Osteocyte (in vitro differentiated cells): ENCODE measurements around the gene POU2AF3. TPM values are rescaled to one million over a fixed set of nuclear protein-coding genes. Genes with fewer than 3 reads are reported as not detected.
"Not testable (repeated sequence)": the region's sequence is repeated elsewhere in the genome, so short reads cannot be mapped to it uniquely, and the experiment has no call there.

ENCODE experiments used
- DNase-seq: peaks from one replicate; pipeline ENCODE4 v3.0.0; 2021; ENCODE audit warnings: mixed read lengths; ENCODE audit not compliant: unreplicated experiment; ENCODE audit errors: extremely low spot score
- H3K27ac Mint-ChIP-seq: one replicate; pipeline ENCODE4 v1.8.0; 2021; ENCODE audit warnings: mild to moderate bottlenecking, mixed read lengths; ENCODE audit not compliant: unreplicated experiment
- H3K27me3 Mint-ChIP-seq: one replicate; pipeline ENCODE4 v1.8.0; 2021; ENCODE audit warnings: mixed read lengths; ENCODE audit not compliant: unreplicated experiment
- H3K36me3 Mint-ChIP-seq: one replicate; pipeline ENCODE4 v1.8.0; 2021; ENCODE audit warnings: mixed read lengths; ENCODE audit not compliant: unreplicated experiment
- H3K4me1 Mint-ChIP-seq: one replicate; pipeline ENCODE4 v1.8.0; 2021; ENCODE audit warnings: mixed read lengths; ENCODE audit not compliant: unreplicated experiment
- H3K4me3 Mint-ChIP-seq: one replicate; pipeline ENCODE4 v1.8.0; 2021; ENCODE audit warnings: mild to moderate bottlenecking, moderate library complexity, mixed read lengths; ENCODE audit not compliant: unreplicated experiment
- H3K9me3 Mint-ChIP-seq: one replicate; pipeline ENCODE4 v1.8.0; 2021; ENCODE audit warnings: mixed read lengths; ENCODE audit not compliant: unreplicated experiment
- total RNA-seq: library from RNA; stranded (reverse); gene quantifications from 2 replicates; pipeline ENCODE4 v1.2.1, GENCODE V29; 2021
- TF ChIP-seq, protein P1 (sequence below): fragments of 200-600 bp; sonication (generic); IDR thresholded peaks from 2 replicates; pipeline ENCODE4 v1.5.0; 2021; ENCODE audit warnings: antibody characterized with exemption, mild to moderate bottlenecking, moderate library complexity

POU2AF3 gene
- total RNA-seq, 1 donor from 2014 or later: not detected

DNA sequence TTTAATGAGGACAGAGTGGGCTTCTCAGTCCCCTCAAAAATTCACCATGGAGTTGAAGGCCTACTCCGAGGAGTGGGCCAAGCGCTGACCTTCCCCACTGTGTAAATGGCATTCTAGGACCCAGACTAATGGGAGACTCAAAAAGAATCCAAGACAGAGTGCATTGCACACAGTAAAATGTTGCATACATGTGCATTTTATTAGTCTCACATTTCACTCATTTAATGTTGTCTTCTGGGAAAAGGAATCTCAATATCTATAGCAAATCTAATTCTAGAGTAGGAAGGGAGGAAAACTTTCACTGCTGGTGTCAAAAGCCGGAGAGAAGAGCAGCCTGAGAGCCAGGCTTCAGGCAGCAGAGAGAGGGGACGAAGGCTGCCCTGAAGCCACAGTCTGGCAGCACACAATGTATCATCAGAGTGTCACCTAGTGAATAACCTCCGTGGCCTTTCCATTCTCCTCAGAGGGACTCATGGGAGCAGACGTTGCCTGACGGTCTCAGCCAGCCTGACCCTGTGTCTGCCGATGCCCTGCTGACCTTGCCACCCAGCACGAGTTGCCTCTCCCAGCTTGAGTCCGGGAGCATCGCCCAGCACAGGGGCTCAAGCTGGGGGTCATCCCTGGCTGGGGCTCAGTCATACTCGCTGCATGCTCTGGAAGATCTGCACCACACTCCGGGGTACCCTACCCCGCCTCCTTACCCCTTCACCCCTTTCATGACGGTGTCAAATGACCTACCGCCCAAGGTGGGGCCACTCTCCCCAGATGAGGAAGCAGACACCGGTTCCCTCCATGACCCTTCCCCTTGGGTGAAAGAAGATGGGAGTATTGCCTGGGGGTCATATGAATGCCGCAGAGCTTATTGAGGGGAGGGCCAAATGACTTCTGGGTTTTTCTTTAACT, 12.9 kb upstream of the POU2AF3 start:
- H3K4me3 Mint-ChIP-seq: no peak overlapping the region
- H3K4me1 Mint-ChIP-seq: no peaks in the 10 kb centered on the region
- no peak for DNase-seq
- peaks cover 1% of the 10 kb centered on the region for H3K36me3 Mint-ChIP-seq
- H3K27me3 Mint-ChIP-seq: peaks cover 35% of the 10 kb centered on the region
- no peaks in the 10 kb centered on the region for H3K9me3 Mint-ChIP-seq
- TF ChIP-seq, protein P1, sequence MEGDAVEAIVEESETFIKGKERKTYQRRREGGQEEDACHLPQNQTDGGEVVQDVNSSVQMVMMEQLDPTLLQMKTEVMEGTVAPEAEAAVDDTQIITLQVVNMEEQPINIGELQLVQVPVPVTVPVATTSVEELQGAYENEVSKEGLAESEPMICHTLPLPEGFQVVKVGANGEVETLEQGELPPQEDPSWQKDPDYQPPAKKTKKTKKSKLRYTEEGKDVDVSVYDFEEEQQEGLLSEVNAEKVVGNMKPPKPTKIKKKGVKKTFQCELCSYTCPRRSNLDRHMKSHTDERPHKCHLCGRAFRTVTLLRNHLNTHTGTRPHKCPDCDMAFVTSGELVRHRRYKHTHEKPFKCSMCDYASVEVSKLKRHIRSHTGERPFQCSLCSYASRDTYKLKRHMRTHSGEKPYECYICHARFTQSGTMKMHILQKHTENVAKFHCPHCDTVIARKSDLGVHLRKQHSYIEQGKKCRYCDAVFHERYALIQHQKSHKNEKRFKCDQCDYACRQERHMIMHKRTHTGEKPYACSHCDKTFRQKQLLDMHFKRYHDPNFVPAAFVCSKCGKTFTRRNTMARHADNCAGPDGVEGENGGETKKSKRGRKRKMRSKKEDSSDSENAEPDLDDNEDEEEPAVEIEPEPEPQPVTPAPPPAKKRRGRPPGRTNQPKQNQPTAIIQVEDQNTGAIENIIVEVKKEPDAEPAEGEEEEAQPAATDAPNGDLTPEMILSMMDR: no peak
- H3K27ac Mint-ChIP-seq: no peak overlapping the region

DNA sequence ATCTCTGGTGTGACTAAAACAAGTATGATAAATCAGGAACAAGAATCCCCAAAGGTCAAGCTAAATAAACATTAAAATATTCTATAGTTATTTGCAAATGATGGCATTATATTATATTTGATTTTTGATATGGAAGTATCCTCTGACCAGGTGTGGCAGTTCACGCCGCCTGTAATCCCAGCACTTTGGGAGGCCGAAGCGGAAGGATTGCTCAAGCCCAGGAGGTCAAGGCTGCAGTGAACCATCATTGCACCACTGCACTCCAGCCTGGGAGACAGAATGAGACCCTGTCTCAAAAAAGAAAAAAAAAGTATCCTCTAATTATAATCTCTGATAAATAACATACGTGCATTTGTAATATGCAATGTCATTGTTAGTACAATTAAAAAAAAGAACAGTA, 6.6 kb upstream of the POU2AF3 start:
- H3K36me3 Mint-ChIP-seq: peaks cover 1% of the 10 kb centered on the region
- H3K27ac Mint-ChIP-seq: no peak overlapping the region
- H3K27me3 Mint-ChIP-seq: peaks cover 25% of the 10 kb centered on the region
- DNase-seq: no peak
- H3K4me3 Mint-ChIP-seq: no peak overlapping the region
- H3K4me1 Mint-ChIP-seq: no peaks in the 10 kb centered on the region
- TF ChIP-seq, protein P1: no peak
- H3K9me3 Mint-ChIP-seq: no peaks in the 10 kb centered on the region

DNA sequence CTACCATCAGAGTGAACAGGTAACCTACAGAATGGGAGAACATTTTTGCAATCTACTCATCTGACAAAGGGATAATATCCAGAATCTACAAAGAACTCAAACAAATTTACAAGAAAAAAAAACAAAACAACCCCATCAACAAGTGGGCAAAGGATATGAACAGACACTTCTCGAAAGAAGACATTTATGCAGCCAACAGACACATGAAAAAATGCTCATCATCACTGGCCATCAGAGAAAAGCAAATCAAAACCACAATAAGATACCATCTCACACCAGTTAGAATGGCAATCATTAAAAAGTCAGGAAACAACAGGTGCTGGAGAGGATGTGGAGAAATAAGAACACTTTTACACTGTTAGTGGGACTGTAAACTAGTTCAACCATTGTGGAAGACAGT, 5.9 kb upstream of the POU2AF3 start:
- H3K4me1 Mint-ChIP-seq, DNase-seq, H3K27ac Mint-ChIP-seq, H3K9me3 Mint-ChIP-seq, H3K4me3 Mint-ChIP-seq, H3K36me3 Mint-ChIP-seq: not testable (repeated sequence)
- peaks cover 23% of the 10 kb centered on the region for H3K27me3 Mint-ChIP-seq

DNA sequence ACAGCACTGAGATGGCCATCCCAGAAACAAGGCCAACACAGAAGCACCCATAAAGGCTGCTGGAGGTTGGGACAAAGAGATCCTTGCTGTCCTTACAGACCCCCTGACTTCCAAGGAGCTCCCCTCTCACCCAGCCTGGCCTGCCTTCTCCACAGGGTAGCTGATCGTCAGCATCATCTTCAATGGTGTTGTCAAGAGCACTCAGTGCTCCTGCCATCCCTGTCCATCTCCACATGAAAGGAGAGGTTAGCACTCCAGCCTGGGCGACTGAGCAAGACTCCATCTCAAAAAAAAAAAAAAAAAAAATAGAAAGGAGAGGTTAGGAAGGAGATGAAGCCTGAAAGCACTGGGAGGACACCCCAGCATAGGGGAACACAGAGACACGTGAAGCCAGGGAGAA, 2.1 kb upstream of the POU2AF3 start:
- Mint-ChIP-seq H3K27ac (no peak overlapping the region), H3K36me3 (no peaks in the 10 kb centered on the region), H3K4me3 (no peak overlapping the region), H3K27me3 (peaks cover 21% of the 10 kb centered on the region), H3K9me3 (no peaks in the 10 kb centered on the region), H3K4me1 (peaks cover 2% of the 10 kb centered on the region)
- TF ChIP-seq, protein P1: no peak
- no peak for DNase-seq

DNA sequence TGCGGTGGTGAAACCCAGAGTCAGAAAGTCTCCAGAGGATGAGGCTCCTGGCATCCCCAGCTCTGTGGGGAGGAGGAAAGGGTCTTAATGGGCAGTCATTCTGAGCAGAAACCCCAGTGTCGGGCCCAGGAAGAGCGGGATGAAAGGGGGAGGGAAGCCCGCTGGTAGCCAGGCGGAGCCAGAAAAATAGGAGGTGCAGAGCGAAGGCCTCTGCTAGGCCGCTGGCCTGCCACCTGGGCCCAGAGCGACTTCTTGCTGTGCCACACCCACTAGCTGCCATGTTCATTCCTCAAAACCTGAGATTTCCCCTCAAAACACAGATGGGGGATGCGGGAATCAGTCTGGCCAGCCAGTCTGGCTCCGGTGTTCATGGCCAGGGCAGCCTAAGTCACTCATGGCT, 650 bp upstream of the POU2AF3 start:
- H3K4me1 Mint-ChIP-seq: peaks cover 2% of the 10 kb centered on the region
- no peak overlapping the region for H3K27ac Mint-ChIP-seq
- H3K9me3 Mint-ChIP-seq: no peaks in the 10 kb centered on the region
- TF ChIP-seq, protein P1: no peak
- H3K4me3 Mint-ChIP-seq: no peak overlapping the region
- DNase-seq: no peak
- peaks cover 31% of the 10 kb centered on the region for H3K27me3 Mint-ChIP-seq
- no peaks in the 10 kb centered on the region for H3K36me3 Mint-ChIP-seq
